Retina (tissue), 1 donor: ENCODE data around the gene PDCD10.

ENCODE experiments used
- DNase-seq: peaks from one replicate; pipeline ENCODE4 v3.0.0-alpha.2; 2016

PDCD10 gene

GRCh38 chr3:167733961-167734497 lies 663 bp downstream of the PDCD10 start:
- DNase-seq: no peak

DNA sequence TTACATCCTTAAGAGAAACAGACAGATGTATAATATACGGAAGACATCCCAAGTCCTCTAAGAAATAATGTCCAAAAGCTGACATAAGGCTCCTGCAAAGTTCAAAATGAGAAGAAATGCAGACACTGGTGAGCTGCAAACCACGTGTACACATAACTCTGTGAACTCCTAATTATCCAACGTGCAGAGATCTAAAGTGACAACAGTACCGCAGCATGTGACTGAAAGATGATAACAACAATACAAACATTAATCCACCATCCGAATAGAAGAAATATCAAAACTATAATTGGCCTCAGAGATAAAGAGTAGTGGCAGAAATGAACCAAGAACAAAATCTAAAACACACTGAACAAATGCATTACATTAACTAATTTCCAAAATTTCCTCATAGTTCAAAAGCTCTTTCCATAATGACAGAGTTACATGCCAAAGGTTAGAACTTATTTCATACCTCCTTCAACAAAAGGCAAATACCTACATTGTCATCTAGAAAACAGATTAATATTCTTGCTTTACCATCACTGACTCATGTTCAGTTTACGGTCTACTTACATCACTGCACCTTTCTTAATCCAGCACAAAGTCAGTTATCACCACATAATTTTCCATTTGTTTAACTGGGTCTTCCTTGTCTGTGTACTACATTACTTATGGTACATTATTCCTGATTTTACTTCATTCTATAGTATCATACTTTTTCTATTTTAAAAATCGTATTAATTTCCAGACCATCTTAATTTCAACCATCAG lies 2.2 kb downstream of the PDCD10 start:
- DNase-seq: no peak

DNA sequence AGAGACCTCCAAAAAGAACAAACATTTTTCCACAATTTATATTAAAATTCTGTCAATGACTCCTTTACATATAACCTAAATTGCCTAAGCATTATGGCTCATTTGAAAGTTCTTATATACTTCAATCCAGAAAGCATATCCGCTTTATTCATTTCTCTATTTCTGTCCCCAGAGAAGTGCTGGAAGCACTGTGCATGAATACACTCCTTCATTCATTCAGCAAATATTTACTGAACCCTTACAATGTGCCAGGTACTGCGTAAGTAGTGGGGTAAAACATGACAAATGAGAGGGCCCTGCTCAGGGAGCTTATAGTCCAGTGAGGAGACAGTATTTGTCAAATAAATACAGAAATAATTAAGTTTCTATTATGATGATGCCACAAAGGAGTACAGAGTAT lies 3.3 kb downstream of the PDCD10 start:
- no peak for DNase-seq

GRCh38 chr3:167729591-167729990 lies 5.1 kb downstream of the PDCD10 start:
- DNase-seq: no peak

GRCh38 chr3:167728632-167729323 lies 5.9 kb downstream of the PDCD10 start:
- no peak for DNase-seq

GRCh38 chr3:167728176-167728575 lies 6.5 kb downstream of the PDCD10 start:
- DNase-seq: no peak

- DNase-seq: no peak
Measured at GRCh38 chr3:167723872-167724271, 10.8 kb downstream of the PDCD10 start.

DNA sequence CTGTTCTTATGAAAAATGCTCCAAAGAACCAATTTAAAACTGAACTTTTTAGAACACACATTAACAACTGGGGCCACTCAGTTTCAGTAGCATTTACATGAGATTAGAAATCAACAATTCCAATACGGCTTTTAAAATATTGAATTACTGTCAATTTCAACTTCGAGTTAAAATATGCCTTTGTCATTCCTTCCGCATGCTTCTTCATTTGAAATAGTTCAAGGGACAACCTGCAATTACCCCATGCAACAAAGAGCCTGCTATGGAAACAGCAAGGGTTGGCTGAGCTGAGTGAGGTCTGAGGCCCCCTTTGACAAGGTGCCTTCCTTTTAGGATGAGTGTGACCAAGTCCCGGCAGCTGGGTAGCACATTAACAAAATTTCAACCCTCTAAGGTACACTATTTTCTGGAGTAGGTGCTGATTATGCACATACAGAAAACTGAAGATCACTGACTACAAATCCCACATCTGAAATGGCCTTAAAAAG lies 11.6 kb downstream of the PDCD10 start:
- no peak for DNase-seq

GRCh38 chr3:167718582-167718981 lies 16.1 kb downstream of the PDCD10 start:
- DNase-seq: no peak

DNA sequence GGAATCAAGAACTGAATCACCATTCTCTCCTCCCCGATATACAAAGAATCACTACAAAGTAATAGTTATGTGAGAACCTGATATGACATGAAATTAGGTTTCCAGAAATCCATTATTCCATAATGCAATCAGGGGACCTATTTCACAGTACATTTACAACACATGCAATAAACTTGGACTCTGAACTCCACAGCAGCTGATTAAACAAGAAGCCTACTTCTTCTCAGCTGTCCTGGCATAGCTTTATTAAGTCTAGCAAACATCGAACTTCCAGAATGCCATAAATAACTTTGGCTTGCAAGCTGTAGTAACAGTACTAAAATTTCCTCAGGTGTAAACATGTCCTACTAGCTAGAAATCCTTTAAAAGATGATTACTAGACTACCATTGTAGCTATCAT lies 17.8 kb downstream of the PDCD10 start:
- DNase-seq: no peak

GRCh38 chr3:167714871-167715270 lies 19.8 kb downstream of the PDCD10 start:
- no peak for DNase-seq

DNA sequence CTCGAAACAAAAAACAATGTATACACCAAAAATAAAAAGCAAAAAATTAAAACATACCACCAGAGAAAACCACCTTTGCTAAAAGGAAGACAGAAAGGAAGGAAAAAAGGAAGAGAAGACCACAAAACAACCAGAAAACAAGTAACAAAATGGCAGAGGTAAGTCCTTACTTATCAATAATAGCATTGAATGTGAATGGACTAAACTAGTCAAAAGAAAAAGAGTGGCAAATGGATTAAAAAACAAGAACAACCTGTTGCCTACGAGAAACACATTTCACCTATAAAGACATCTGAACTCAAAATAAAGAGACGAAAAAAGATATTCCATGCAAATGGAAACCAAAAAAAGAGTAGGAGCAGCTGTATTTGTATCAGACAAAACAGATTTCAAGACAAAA lies 22.2 kb downstream of the PDCD10 start:
- no peak for DNase-seq

- DNase-seq: no peak
Measured at GRCh38 chr3:167711439-167711838, 23.3 kb downstream of the PDCD10 start.

DNA sequence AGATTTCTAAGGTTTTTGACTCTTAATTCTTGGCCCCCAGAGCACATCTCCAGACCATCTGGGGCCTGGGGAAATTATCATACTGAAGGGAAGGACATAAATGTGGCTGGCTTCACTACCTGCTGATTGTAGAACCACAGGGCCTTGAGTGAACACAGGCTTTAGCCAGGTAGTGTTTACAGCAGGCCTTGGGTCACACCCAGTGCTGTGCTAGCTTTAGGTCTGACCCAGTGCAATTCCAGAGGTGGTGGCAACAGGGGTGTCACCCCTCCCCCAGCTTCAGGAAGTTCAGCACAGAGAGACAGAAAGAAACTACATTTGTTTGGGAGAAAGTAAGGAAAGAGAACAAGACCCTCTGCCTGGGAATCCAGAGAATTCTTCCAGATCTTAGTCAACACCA lies 24.1 kb downstream of the PDCD10 start:
- DNase-seq: no peak

DNA sequence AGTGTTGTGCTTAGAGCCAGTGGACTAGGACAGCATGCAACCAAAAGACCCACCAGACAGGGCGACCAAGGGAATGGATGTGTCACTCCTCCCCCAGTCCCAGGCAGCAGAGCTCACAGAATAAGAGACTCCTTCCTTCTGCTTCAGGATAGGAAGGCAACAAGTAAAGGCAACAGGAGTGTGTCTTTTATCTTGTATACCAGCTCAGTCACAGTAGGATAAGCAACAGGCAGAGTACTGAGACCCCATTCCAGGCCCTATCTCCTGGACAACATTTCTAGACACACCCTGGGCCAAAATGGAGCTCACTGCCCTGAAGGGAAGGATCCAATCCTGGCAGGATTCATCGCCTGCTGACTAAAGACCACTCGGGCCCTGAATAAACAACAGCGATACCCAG lies 25.0 kb downstream of the PDCD10 start:
- no peak for DNase-seq

- DNase-seq: no peak
Measured at GRCh38 chr3:167705840-167706239, 28.9 kb downstream of the PDCD10 start.

- DNase-seq: no peak
Measured at GRCh38 chr3:167700926-167701325, 33.8 kb downstream of the PDCD10 start.

GRCh38 chr3:167700046-167700445 lies 34.6 kb downstream of the PDCD10 start:
- DNase-seq: no peak

DNA sequence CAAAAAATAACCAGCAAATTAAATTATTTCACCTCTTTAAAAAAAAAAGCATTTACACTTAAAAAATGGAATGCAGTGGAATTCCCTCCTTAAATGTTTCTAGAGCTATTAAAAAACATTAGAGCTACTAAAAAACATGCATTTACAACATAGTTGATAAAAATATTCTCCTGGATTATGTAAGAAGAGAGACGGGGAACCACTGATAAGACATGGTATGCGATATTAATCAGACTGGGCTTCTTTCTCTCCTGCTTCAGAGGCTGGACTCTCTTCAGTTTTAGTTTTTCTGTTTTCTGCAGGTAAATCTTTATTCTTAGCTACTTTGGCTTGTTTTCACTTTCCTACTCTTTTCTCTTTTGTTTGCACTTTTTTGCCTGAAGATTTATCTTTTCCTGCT lies 40.6 kb downstream of the PDCD10 start:
- DNase-seq: no peak

GRCh38 chr3:167691366-167691765 lies 43.3 kb downstream of the PDCD10 start:
- DNase-seq: no peak

DNA sequence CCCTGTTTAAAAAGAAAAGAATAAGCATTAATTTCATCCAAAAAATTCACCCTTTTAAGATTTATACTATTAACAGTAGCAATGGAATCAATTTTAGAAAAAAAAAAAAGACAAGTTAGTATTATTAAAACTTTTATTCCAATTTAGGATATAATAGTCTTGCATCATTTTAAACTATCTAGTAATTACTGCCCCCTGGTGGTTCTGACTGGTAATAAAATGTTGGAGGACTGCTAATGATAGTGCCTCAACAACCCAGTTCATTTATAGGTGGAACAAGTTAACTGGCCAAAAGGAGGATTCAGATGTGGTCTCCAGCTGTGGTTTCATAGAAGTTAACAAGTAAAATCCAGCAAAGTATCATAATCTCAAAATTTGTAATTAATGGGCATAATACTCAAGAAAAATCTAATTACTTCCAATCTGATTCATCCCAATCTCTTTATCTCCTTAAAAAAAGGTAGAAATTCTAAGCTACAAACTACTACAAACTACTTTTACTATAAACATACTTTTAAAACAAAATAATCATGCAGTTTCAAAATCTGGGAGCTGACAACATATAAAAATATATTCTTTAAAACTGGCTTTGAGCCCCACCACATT lies 50.2 kb downstream of the PDCD10 start:
- DNase-seq: peak; percentile 15

- DNase-seq: no peak
Measured at GRCh38 chr3:167679526-167679925, 55.2 kb downstream of the PDCD10 start.

GRCh38 chr3:167675848-167676247 lies 58.8 kb downstream of the PDCD10 start:
- DNase-seq: no peak

DNA sequence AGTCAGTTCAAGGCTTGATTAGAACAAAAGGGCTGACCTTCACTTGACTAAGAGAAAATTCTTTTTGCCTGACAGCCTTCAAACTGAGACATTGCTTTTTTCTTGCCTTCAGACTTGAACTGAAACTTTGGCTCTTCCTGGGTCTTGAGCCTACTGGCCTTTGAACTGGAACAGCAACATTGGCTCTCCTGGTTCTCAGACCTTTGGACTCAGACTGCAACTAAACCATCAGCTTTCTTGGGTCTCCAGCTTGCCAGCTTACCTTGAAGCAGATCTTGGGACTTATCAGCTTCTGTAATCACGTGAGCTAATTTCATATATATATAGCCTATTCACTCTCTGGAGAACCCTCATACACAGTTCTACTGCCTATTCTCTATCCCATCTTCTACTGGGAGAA lies 61.5 kb downstream of the PDCD10 start:
- DNase-seq: no peak
